Right lobe of liver (tissue), 6 donors: Measurements from ENCODE around the gene SLC6A3. TPM values are rescaled to one million over a fixed set of nuclear protein-coding genes. Genes with fewer than 3 reads are reported as not detected.
A peak's percentile ranks its signal among the peaks of the same experiment; 100 is the strongest.

ENCODE experiments used
- ATAC-seq, 4 donors: fragments of 200-7000 bp; cut with Tn5 transposase; one replicate each; pipeline ENCODE4 v1.9.1; 2020; ENCODE audit warnings: mild to moderate bottlenecking in 4 of 4, moderate library complexity in 4 of 4
- DNase-seq, 3 donors: peaks; one replicate each; pipeline ENCODE4 v3.0.0-alpha.2; 2020
- H3K27ac ChIP-seq, 3 donors: fragments of 200-600 bp; one replicate each; pipeline ENCODE4 v1.8.0; 2022
- H3K27me3 ChIP-seq, 2 donors: fragments of 200-600 bp; one replicate each; pipeline ENCODE4 v1.8.0; 2022
- H3K36me3 ChIP-seq, 4 donors: fragments of 200-600 bp; sonication (generic) in 1 of 4; one replicate each; pipeline versions ENCODE4 v1.5.1 to v1.8.0; 2017 to 2022; ENCODE audit warnings: control low read depth in 1 of 4
- H3K4me1 ChIP-seq, 4 donors: fragments of 200-600 bp; sonication (generic) in 1 of 4; one replicate each; pipeline versions ENCODE4 v1.5.1 to v1.8.0; 2017 to 2022; ENCODE audit warnings: control low read depth in 1 of 4
- H3K4me3 ChIP-seq, 3 donors: fragments of 200-600 bp; one replicate each; pipeline ENCODE4 v1.8.0; 2022
- H3K9me3 ChIP-seq, 4 donors: fragments of 200-600 bp; sonication (generic) in 1 of 4; one replicate each; pipeline versions ENCODE4 v1.5.1 to v1.8.0; 2017 to 2022; ENCODE audit warnings: control low read depth in 1 of 4
- POLR2A ChIP-seq: fragments of 450-650 bp; IDR thresholded peaks from one replicate; pipeline ENCODE4 v1.6.1; 2017; ENCODE audit warnings: antibody characterized with exemption, mild to moderate bottlenecking
- WGBS: methylation state at CpG from one replicate; pipeline ENCODE4 v1.1.6; 2018; ENCODE audit warnings: low coverage, low lambda C conversion rate; ENCODE audit not compliant: insufficient coverage; ENCODE audit errors: missing lambda C conversion rate; 5-methylcytosine and 5-hydroxymethylcytosine counted together
- intact Hi-C, 2 donors: fragments of 100-400 bp; cut with DNase I; formaldehyde crosslinking; loops; one replicate each; pipeline versions ENCODE4 v1.11.2 to v1.14.1; 2022
- total RNA-seq, 6 experiments: library from RNA; depleted of rRNA in 2 of 6; stranded (reverse); fragments of >200 nt in 2 of 6; fragmentation: NEBNext Ultra II Directional in 3 of 6; extraction: Animal tissue kit (Norgen Biotek cat#: 25700) in 3 of 6; gene quantifications; one replicate each; pipeline versions ENCODE4 v1.1.0 to v1.2.4, GENCODE V29; 2016 to 2023
- TF ChIP-seq, protein P1 (sequence below), 4 donors: fragments of 200-600 bp in 3 of 4; fragments of 450-650 bp in 1 of 4; IDR thresholded peaks; one replicate each; pipeline versions ENCODE4 v1.5.1 to v1.8.0; 2016 to 2022; ENCODE audit warnings: antibody characterized with exemption in 4 of 4, mild to moderate bottlenecking in 2 of 4
- donor health status: DM: no; HTN: yes; CAD: no.
- donor health status: DM: no; HTN: no; CAD: no.
- donor health status: DM: no; HTN: no; CAD: no.
- donor health status: DM: no; HTN: yes; CAD: no.
- donor health status: DM: no; HTN: yes; CAD: no.

SLC6A3 gene
- total RNA-seq, 6 experiments from 2014 or later, result not detected

DNA sequence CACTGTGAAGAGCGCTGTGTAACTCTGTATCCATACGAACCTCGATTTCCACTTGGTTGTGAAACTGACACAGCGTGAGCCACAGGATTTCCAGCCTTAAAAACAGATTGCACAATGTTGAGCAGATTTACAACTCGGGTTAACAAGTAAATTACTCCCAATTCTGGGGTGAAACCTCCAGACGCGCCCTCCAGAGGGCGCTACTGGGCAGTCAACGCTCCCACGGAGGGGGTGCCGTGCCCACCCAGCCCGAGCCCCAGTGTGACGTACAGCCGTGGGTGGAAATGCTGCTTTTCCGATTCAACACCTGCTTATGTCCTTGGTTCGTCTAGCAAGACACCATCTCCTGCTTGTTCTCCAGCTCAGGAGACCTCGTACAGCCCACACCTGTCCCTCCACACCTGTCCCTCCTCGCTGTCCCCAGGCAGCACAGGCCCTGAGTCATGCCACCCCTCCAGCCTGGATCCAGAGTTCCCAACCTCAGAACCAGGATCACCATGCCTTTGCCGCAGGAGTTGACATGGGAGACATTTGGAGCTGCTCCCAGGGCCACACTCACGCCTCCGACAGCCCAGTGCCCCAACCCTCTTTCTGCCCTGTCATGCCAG is 34.4 kb upstream of the SLC6A3 start:
- TF ChIP-seq, protein P1, sequence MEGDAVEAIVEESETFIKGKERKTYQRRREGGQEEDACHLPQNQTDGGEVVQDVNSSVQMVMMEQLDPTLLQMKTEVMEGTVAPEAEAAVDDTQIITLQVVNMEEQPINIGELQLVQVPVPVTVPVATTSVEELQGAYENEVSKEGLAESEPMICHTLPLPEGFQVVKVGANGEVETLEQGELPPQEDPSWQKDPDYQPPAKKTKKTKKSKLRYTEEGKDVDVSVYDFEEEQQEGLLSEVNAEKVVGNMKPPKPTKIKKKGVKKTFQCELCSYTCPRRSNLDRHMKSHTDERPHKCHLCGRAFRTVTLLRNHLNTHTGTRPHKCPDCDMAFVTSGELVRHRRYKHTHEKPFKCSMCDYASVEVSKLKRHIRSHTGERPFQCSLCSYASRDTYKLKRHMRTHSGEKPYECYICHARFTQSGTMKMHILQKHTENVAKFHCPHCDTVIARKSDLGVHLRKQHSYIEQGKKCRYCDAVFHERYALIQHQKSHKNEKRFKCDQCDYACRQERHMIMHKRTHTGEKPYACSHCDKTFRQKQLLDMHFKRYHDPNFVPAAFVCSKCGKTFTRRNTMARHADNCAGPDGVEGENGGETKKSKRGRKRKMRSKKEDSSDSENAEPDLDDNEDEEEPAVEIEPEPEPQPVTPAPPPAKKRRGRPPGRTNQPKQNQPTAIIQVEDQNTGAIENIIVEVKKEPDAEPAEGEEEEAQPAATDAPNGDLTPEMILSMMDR (IDR thresholded peaks at IDR 0.05), result peak; percentile 52 to 61 (median 55)
- TF ChIP-seq POLR2A, result no peak
- peak overlapping the region in 2 of 3 donors; percentile 57 to 63 for H3K27ac ChIP-seq
- H3K36me3 ChIP-seq, result no peaks in the 10 kb centered on the region
- ATAC-seq (peak; percentile 29 to 55 (median 48)), DNase-seq (peak in 2 of 3 donors; percentile 50 to 64)
- 35% methylated on average over 7 of the region's 21 CpGs for WGBS
- H3K4me3 ChIP-seq, result no peak overlapping the region
- H3K4me1 ChIP-seq, result no peaks in the 10 kb centered on the region
- H3K27me3 ChIP-seq, result no peaks in the 10 kb centered on the region
- intact Hi-C loops, result no loop called here
- H3K9me3 ChIP-seq, result no peaks in the 10 kb centered on the region

DNA sequence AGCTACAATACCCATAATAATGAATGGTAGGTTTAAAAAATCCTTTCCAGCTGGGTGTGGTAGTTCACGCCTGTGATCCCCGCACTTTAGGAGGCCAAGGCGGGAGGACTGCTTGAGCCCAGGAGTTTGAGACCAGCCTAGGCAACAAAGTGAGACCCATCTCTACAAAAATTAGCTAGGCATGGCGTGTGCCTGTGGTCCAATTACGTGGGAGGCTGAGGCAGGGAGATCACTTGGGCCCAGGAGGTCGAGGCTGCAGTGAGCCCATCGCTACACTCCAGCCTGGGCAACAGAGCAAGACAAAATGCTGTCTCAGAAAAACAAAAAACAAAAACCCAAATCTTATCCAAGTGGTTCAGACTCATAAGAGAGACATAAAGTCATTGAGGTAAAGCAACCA is 33.8 kb upstream of the SLC6A3 start:
- ATAC-seq, result no peak
- H3K9me3 ChIP-seq, result no peaks in the 10 kb centered on the region
- H3K4me3 ChIP-seq, result no peak overlapping the region
- DNase-seq, result no peak
- H3K27ac ChIP-seq, result peak overlapping the region in 2 of 3 donors; percentile 57 to 63
- no peaks in the 10 kb centered on the region for H3K4me1 ChIP-seq
- WGBS, result 86% methylated on average over 5 of the region's 7 CpGs
- intact Hi-C loops, result no loop called here
- H3K27me3 ChIP-seq, result no peaks in the 10 kb centered on the region
- no peak for TF ChIP-seq POLR2A
- TF ChIP-seq, protein P1 (IDR thresholded peaks at IDR 0.05), result no peak
- no peaks in the 10 kb centered on the region for H3K36me3 ChIP-seq

DNA sequence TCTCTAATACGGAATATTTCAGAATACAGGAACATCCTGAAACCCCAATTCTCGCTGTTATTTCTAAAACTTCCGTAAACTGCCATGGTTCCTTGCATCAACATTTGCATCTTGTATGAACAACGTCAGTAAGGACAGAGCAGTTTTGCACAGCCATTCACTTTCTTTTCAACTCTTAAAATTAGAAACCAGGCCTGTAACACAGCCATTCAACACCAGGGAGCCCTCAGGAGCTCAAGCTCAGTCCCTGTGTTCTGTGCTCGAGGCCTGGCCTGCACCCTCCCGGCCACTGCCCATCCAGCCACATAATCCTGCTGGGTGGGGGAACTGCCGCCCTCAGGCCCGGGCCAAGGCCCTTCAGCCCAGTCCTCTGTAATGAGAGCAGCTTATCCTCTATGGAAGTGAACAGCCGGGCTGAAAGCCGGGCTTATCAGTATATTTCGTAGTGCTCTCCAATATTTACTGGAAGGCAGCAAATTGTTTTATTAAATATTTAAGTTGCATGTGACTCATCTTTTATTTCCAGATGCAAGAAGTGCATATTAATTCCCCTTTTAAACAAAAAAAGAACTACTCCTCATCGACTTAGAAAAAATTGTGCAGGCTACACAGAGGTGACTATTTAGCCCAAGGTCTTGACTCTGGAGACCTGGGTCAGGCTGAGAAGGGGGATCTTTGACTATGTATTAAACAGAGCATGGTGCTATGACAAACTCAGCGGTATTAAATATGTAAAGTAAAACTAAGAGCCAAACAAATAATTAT is 33.2 kb upstream of the SLC6A3 start:
- intact Hi-C loops, result no loop called here
- peak in 2 of 3 donors; percentile 20 to 55 for DNase-seq
- 81% methylated on average over 8 of the region's 13 CpGs for WGBS

DNA sequence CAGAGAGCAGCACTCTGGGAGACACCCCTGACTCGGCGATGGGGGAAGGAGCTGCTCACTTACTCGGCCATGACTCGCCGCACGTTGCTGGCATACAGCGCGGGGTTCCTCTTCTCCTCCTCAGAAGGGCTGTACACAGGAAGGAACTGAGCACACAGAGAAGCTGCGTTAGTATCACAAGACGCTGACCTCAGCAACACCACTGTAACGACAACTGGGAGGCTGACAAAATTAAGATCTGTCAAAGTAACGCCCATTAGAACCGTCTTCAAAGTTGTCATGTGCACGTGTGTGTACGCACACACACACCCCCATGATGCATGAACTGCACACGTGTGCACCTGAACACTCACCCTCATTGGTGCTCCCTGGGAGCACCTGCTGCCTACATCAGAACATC is 32.1 kb upstream of the SLC6A3 start:
- H3K4me1 ChIP-seq, result no peaks in the 10 kb centered on the region
- WGBS, result 54% methylated on average over 14 of the region's 16 CpGs
- ATAC-seq (peak; percentile 48 to 63 (median 59)), DNase-seq (peak; percentile 68 to 84 (median 76))
- TF ChIP-seq, protein P1 (IDR thresholded peaks at IDR 0.05), result no peak
- TF ChIP-seq POLR2A, result no peak
- H3K27ac ChIP-seq, result peak overlapping the region in 1 of 3 donors; percentile 29
- intact Hi-C loops, result no loop called here
- H3K36me3 ChIP-seq, result no peaks in the 10 kb centered on the region
- no peak overlapping the region for H3K4me3 ChIP-seq
- no peaks in the 10 kb centered on the region for H3K27me3 ChIP-seq
- no peaks in the 10 kb centered on the region for H3K9me3 ChIP-seq

More for the DNA sequence above, 33.2 kb upstream of the SLC6A3 start:
- Histone ChIP-seq H3K36me3 (no peaks in the 10 kb centered on the region), H3K27ac (peak overlapping the region; percentile 1 to 63 (median 57)), H3K9me3 (no peaks in the 10 kb centered on the region), H3K4me1 (no peaks in the 10 kb centered on the region), H3K27me3 (no peaks in the 10 kb centered on the region), H3K4me3 (no peak overlapping the region)
- ATAC-seq, result peak in 1 of 4 donors; percentile 6
- TF ChIP-seq, protein P1 (IDR thresholded peaks at IDR 0.05), result no peak
